ENCODE results near the gene ECSIT. TPM values are rescaled to one million over a fixed set of nuclear protein-coding genes. Genes with fewer than 3 reads are reported as not detected.

The ECSIT gene
- total RNA-seq, 1 experiment from 2014 or later, result 22.3 TPM

DNA sequence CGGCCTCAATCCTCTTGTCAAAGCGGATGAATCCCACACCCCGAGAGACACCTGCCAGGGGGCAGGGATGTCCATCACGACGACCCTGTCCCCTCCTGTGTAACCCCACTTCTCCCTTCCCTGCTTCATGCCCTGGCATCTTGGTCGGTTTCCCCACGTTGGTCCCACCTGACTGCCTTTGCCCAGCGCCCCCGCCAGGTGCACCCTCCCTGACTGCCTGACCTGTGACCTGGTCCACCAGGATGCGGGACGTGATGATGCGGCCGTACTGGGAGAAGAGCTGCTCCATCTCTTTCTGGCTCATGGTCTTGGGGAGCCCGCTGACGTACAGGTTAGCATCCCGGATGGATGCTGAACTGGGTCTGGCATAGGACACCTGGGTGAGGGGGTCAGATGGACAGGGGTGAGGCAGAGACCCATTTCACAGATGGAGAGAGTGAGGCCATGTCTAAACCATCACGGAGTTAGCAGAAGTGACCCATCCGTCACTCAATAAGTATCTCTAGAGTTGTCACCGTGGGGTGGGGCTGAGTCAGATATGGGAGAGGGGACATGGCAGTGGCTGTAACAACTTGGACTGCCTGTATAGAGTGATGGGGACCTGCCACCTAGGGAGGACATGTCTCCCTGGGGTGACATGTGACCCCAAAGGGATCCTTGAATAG lies 70.6 kb downstream of the ECSIT start:
- Histone ChIP-seq H3K27me3 (no peaks in the 10 kb centered on the region), H3K4me3 (no peak overlapping the region), H3K27ac (no peak overlapping the region), H3K36me3 (no peaks in the 10 kb centered on the region), H3K4me1 (no peaks in the 10 kb centered on the region), H3K9me3 (replicated peaks) (no peaks in the 10 kb centered on the region)
- DNase-seq, result no peak

DNA sequence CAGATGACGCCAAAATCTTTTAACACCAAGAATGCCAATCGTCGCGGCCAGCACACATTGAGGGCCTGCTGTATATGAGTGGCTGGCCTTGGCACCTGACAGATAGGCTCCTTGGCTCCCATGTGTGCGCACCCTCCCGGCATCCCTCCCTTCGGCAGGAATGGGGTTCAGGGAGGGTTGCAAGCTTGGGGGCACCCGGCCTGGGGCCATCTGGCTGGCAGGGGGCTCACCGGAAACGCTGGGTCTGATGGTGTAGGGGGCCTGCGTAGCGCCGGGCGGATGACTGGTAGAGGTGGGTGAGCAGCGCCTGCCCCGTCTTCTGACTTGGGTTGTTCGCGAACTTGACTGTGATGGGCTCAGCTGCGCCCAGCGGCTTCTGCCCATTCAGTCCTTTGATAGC lies 71.1 kb downstream of the ECSIT start:
- no peaks in the 10 kb centered on the region for H3K4me1 ChIP-seq
- no peak overlapping the region for H3K27ac ChIP-seq
- no peak overlapping the region for H3K4me3 ChIP-seq
- no peaks in the 10 kb centered on the region for H3K36me3 ChIP-seq
- no peaks in the 10 kb centered on the region for H3K27me3 ChIP-seq
- no peaks in the 10 kb centered on the region for H3K9me3 ChIP-seq (replicated peaks)
- no peak for DNase-seq

DNA sequence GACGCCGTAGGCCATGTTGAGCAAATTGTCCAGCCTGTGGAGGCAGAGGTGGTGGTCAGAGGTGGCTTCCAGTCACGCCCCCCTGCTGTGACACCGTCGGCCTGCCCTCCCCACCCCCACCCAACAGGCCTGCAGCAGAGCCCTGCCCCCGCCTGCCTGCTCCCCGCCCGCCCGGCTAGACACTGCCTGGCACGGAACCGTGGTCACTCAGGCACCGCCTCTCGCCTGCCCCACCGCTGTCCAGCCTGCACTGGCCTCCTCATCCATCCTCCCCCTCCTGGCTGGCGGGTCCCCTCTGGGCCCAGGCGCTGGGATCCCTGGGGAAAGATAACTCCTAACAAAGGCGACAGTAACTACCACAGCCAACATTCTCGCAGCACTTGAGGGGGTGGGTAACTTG lies 71.8 kb downstream of the ECSIT start:
- Histone ChIP-seq H3K4me3 (no peak overlapping the region), H3K27ac (no peak overlapping the region), H3K4me1 (no peaks in the 10 kb centered on the region), H3K9me3 (replicated peaks) (no peaks in the 10 kb centered on the region), H3K27me3 (no peaks in the 10 kb centered on the region), H3K36me3 (no peaks in the 10 kb centered on the region)
- no peak for DNase-seq

DNA sequence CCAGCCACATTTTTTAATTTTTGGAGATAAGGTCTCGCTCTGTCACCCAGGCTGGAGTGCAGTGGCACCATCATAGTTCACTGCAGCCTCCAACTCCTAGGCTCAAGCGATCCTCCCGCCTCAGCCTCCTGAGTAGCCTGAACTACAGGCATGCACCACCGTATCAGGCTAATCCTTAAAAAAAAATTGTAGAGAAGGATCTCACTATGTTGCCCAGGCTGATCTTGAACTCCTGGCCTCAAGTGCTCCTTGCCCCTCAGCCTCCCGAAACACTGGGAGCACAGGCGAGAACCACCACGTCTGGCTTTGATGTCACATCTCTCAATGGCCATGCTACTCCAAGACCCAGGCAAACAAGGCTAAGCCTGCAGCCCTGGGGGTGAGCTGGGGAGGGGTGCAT lies 72.3 kb downstream of the ECSIT start:
- Histone ChIP-seq H3K27ac (no peak overlapping the region), H3K9me3 (replicated peaks) (no peaks in the 10 kb centered on the region), H3K4me1 (0 out of 2 replicates have a peak, but pooled peaks cover 2% of the 10 kb centered on the region), H3K36me3 (no peaks in the 10 kb centered on the region), H3K27me3 (no peaks in the 10 kb centered on the region), H3K4me3 (no peak overlapping the region)
- no peak for DNase-seq

Other genes starting within 250 kb of the ECSIT start
- not detected in 2 replicates for gene TSPAN16, start 233.0 kb downstream of the ECSIT start, total RNA-seq (2014; rRNA removed; shearing (Covaris generic))
- 0.58 and 0.83 TPM in 2 replicates for gene RAB3D, start 189.5 kb downstream of the ECSIT start, total RNA-seq (2014; rRNA removed; shearing (Covaris generic))
- gene TMEM205, start 182.9 kb downstream of the ECSIT start, total RNA-seq (2014; rRNA removed; shearing (Covaris generic)), result 38.8 and 39.5 TPM in 2 replicates
- not detected in 2 replicates for gene CCDC159, start 182.6 kb downstream of the ECSIT start, total RNA-seq (2014; rRNA removed; shearing (Covaris generic))
- 0.10 and 0.59 TPM in 2 replicates for gene PLPPR2, start 173.7 kb downstream of the ECSIT start, total RNA-seq (2014; rRNA removed; shearing (Covaris generic))
- gene SWSAP1, start 154.5 kb downstream of the ECSIT start, total RNA-seq (2014; rRNA removed; shearing (Covaris generic)), result 1.2 and 2.4 TPM in 2 replicates
- 8.4 and 9.9 TPM in 2 replicates for gene EPOR, start 144.8 kb downstream of the ECSIT start, total RNA-seq (2014; rRNA removed; shearing (Covaris generic))
- not detected in 2 replicates for gene RGL3, start 109.8 kb downstream of the ECSIT start, total RNA-seq (2014; rRNA removed; shearing (Covaris generic))
- gene ODAD3, start 94.0 kb downstream of the ECSIT start, total RNA-seq (2014; rRNA removed; shearing (Covaris generic)), result 0.18 and 0.22 TPM in 2 replicates
- 136 and 164 TPM in 2 replicates for gene PRKCSH, start 93.5 kb downstream of the ECSIT start, total RNA-seq (2014; rRNA removed; shearing (Covaris generic))
- gene ELAVL3, start 48.1 kb downstream of the ECSIT start, total RNA-seq (2014; rRNA removed; shearing (Covaris generic)), result not detected in 2 replicates
- 2.8 and 3.5 TPM in 2 replicates for gene ZNF653, start 23.3 kb downstream of the ECSIT start, total RNA-seq (2014; rRNA removed; shearing (Covaris generic))
- gene CNN1, start 9.7 kb upstream of the ECSIT start, total RNA-seq (2014; rRNA removed; shearing (Covaris generic)), result 1.4 TPM in 2 replicates
- gene ELOF1, start 30.1 kb upstream of the ECSIT start, total RNA-seq (2014; rRNA removed; shearing (Covaris generic)), result 37.3 and 38.1 TPM in 2 replicates
- 0.75 and 2.4 TPM in 2 replicates for gene ACP5, start 48.5 kb upstream of the ECSIT start, total RNA-seq (2014; rRNA removed; shearing (Covaris generic))
- gene ZNF627, start 68.3 kb upstream of the ECSIT start, total RNA-seq (2014; rRNA removed; shearing (Covaris generic)), result 11.8 and 13.4 TPM in 2 replicates
- 8.7 and 10.5 TPM in 2 replicates for gene ZNF823, start 209.8 kb upstream of the ECSIT start, total RNA-seq (2014; rRNA removed; shearing (Covaris generic))
- gene ZNF441, start 237.9 kb upstream of the ECSIT start, total RNA-seq (2014; rRNA removed; shearing (Covaris generic)), result 6.0 and 6.2 TPM in 2 replicates

All from SJCRH30 (cell line).